Activated CD8-positive, alpha-beta memory T cell treated with anti-CD3 and anti-CD28 coated beads, Interleukin-2, amount 50 U/mL, for 24 hours (primary cell): ENCODE measurements around the gene GRK2.
A peak's percentile ranks its signal among the peaks of the same experiment; 100 is the strongest.

ENCODE experiments used
- DNase-seq: peaks from one replicate; pipeline ENCODE4 v3.0.0-alpha.2; 2020; ENCODE audit errors: extremely low read depth

Gene GRK2

DNA sequence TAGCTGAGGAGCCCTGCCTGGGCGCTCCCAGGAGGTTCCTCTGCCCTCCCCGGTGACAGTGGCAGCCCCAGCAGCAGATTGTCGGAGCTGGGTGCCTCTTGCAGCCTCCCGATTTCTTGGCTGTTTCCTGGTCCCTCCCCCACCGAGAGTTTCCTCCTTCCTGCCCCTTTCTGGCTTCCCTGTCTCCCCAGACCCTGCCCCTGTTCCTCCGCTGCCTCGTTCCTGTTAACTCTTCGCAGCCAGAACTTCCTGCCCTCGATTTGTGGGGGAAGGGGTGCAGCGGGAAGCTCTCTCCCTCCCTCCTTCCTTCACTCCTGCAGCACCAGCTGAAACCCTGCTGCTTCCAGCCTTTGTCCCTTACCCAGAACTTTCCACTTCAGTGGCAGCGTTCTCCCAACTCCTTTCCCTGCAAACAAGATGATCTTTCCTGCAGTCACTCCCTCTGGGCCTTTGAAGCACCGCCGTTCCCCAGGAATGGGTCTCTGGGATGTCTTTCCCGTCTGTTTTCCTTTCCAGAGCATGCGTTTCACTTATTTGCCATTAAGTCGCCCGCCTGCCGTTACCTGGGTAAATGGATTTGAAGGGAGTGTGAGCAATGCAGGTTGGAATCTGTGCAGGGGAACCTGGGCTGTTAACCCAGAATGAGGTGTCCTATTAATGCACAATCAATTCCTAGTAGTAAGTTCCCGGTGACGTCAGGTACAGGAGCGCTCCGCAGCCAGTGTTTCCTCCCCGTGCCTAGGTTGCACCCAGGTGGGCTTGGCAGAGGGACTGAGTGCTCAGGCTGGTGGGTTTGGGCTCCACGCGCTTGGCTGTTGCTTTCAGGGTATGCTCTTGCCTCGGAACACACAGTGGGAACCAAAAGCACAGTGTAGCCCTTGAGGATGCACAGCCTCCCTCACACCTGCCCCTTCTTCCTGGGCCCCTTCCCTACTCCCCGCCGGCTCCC, 4.3 kb downstream of the GRK2 start:
- no peak for DNase-seq

DNA sequence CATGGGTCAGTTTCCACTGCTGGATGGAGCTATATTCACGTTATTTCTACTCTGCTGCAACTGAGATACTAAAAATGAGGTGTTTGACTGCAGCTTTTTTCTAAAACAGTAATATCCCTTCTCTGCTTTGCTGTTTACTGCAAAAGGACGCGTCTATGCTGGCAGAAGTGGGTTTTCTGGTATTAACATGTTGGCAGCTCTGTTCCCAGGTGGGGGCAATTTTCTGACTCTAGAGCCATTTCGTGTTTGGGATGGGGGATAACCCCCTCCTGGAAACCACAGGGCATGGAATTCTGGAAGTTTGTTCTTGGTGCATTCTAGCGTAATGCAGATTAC, 4.9 kb downstream of the GRK2 start:
- no peak for DNase-seq

DNA sequence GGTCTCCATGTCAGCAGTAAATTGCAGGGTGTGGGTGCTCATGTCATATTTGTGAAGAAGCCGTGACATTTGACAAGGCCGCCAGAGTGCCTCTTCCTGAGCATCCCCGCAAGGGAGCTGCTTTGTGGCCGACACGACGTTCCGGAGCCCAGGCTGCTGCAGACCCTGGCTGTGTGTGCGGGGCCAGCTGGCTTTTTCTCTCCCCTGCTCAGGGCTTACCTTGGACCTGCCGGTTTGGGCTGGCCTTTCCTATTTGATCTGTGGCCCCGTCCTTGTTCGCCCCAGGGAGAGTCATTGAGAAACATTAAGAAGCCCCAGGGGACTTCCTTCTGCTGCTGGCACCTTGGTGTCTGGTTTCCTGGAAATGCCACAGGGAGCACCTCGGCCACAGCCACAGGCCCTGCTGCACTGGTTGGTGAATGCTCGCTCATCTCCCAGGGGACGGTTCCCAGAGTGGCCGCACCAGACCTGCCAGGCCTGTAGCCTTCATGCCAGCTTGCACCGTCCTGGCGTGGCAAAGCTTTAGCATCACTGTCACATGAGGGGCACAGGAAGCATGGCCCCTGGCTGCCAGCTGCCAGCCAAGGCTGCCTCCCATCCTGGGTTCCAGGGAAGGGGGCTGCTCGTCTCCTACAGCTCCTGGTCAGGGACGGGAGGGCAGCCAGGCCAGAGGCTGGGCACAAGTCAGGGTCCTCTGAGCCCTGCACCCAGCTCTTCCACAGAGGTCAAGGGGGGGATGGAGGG, 5.4 kb downstream of the GRK2 start:
- no peak for DNase-seq

DNA sequence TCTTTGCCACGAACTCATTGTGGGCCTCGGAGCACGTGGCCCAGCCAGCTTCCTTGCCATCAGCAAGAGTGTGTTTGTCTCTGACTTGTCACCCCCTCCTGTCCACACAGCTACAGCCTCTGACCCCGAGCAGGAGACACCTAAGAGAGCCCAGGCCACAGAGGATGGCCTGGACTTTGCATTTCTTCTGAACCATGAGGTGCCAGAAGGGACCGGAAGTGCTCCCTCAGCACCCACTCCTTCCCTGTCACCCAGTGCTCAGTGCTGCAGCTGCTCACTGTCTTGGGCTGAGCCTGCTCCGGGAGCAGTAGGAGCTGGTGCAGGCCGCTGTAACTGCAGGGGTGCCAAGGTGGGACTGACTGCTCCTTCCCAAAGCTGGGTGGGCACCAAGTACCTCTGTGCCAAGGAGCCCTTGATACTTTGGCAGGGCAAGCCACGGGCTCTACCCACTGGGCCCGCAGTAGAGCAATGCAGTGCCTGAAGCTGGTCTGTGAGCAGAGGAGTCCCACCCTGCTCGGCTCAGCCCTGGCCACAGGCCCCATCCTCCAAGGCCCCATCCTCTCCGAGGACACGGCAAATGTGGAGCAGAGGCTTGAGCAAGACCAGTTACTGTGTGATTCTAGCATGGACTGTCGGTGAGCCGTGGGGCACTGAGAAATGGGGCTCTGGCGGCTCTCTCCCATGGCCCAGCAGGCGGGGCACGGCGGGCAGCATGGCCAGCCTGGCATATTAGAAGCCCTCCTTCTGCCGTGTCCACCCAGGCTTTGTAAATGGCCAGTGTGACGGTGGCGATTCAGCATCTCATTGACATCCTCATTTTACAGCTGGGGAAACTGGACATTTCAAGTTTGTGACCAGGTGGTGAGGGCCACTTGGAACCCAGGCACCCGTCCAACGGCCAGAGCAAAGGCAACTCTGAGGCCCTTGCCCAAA, 6.3 kb downstream of the GRK2 start:
- no peak for DNase-seq

DNA sequence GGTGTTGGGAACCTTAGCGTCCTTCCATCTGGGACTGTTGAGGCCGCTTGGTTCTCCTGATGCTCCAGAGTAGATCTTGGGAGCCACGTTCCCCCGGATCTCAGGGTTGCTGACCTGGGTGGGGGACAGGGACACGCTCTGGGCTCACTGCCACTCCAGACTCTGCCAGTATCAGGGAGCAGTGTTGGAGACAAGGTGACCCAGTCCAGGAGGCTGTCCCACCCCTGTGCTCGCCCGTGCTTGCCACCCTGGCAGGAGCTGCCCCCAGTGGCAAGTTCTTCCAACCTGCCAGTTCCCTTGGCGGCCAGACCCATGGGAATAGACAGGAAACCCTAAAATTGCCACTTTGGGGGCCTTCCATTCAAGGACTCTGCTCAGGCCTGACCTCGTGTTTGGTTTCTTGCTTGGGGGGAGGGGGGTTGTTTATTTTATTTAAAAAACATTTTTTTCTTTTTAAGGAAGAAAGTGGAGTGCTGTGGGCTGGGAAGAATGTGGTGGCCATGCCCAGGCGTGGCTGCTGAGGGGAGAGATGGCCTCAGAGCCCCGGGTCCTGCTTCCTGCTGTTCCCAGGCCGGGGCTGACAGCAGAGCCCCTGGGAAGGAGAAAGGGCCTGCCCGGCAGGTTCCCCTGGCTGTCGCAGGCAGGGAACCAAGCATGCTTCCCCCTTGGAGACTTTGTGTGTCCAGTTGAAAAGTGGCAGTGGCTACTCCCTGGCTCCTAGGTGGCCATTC, 7.2 kb downstream of the GRK2 start:
- DNase-seq, result no peak

DNA sequence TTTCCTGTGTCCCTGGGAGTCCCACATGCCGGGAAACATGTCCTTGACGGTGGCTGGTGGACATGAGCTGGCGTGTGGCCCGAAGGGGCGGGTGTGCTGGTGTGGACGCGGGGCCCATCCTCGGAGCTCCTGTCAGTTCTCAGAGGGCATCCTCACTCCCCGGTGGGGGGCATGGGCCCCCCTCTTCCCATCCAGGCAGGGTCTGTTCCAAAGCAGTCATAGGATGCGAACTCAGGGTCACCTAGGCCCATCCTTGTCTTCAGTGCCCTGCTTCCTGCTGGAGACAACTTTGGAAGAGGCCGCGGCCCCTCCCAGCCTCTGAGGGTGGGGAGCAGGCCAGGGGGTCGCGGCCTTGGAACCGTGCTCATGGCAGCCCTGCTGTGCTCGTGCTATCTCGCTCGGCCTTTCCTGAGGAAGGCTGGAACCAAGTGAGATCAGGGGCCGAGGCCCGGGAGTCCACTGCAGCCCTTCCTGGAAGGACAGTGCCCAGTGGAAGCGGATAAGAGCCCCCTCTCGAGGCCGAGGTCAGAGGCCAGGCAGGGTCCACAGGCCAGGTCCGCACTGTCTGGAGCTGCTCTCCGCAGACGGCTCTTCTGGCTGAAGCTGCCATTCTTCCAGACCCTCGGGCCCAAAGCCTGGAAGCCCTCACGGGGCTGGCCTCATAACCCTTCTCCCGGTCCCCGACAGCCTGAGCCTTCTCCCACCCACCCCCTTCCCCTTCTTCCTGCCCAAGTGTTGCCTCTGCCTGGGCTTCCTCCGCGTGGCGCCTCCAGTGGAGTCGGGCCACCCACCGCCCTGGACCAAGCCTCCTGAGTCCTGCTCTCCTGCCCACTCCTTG, 8.7 kb downstream of the GRK2 start:
- no peak for DNase-seq

DNA sequence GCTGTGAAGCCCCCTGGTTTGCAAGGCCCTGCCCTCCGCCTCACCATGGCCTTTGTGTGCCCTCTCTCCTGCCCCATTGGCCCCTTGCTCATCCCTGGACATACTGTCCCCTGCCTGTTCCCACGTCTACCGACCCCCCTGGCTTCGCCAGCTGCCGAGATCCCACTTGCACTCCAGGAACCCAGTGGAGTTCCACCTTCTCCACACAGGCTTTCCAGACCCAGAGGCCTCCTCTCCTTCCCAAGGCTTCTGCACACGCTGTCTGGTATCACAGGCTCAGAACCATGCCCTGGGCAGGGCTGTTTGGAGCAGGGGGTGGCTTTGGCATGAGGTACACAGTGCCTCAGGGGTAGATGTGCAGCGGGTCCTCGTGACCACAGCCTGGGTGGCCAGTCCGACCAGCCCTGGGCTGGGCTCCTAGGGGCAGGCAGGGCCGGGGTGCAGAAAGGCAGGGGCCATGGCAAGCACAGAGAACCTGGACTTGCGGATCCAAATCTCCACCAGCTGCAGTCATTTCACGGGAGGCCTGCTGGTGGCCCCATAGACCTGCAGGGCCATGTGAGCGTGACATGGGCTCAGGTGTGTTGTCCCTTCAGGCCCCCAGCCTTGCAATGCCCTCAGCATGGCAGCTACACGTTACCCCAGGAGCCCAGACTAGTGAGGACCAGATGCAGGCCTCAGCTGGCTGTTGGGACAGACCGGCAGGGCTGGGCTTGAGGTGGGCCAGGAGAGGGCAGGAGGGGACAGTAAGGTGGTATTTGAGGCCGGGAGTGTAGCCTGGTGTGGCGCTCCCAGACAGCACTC, 9.5 kb downstream of the GRK2 start:
- no peak for DNase-seq

DNA sequence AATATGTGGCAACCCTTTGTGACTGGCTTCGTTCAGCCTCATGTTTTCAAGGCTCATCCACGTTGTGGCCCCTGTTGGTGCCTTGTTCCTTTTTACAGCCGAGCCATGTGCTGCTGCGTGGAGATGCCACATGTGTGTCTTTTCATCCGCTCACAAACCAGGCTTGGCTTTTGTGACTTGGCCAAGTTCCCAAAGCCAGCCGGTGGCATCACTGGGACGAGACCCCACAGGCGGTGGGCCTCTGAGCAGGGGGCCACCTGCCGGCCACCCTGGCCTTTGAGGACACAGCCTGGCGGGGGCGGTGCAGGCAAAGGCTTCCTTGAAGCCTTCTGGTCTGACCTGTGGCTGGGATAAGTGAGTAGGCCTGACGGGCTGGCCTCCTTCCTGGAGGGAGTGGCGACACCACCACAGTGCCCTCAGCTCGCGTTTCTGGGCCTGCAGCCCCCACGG, 10.5 kb downstream of the GRK2 start:
- DNase-seq, result no peak

DNA sequence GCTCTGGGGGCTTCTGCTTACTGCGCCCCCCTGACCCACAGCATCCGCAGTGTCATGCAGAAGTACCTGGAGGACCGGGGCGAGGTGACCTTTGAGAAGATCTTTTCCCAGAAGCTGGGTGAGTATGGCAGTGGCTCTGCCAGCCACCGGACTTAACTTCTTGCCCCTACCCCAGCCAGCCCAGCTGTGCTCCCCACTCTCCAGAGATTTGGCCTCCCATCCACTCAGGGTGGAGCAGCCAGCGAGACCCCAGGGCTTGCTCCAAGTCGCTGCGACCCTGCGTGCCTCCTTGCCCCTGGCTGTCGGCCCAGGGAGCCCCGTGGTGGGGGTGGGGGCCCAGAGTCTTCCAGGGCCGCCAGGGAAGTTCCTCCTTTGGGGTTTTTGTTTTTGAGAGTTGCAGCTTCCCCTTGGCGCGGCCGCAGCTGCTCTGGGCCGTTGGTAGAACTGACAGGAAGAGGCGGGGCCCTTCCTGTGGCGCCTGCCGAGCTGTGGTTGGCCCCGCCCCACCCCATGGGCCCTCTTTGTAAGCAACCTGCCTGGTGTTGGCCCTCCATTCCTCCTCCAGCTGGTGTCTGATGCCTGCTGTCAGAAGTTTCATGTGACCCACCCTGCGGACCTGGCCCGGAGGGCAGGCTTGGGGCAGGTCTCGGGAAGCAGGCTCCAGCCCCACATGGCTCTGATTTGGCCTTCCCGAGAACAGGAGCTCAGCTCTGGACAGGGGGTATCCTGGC, 11.1 kb downstream of the GRK2 start:
- peak; percentile 73 for DNase-seq

DNA sequence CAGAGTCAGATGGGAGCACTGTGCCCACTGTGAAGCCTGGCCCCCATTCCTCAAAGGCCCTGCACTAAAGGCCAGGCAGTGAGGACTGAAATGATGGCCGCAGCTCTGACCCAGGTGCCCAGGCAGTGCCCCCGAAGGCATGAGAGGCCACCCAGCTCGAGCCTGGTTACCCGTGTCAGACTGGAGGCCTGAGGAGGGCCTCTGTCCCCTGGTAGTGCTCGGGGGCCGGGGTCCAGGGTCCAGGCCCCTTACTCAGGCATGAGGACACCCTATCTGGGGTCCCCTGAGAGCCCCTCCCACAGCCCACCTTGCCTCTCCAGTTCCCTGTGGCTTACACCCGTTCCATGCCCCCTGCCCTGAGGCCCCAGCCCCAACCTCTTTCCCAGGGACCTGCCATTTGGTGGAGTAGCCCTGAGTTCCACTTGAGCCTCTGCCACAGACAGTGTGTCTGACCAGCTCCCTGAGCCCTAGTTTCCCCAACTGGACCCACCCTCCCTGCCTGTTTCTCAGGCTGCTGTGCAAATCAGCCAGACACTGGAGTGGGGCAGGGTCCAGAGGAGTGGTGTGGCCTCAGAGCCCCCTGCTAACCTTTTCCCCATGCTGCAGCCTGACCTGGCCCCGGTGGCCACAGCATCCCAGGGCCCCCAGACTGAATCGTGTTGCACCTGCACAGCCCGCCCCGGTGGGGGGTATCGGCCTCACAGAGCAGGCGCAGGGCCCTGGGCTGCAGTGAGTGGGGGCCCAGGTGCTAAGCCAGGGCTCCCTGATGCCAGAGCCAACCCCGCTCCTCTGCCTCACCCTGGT, 12.1 kb downstream of the GRK2 start:
- DNase-seq, result no peak

DNA sequence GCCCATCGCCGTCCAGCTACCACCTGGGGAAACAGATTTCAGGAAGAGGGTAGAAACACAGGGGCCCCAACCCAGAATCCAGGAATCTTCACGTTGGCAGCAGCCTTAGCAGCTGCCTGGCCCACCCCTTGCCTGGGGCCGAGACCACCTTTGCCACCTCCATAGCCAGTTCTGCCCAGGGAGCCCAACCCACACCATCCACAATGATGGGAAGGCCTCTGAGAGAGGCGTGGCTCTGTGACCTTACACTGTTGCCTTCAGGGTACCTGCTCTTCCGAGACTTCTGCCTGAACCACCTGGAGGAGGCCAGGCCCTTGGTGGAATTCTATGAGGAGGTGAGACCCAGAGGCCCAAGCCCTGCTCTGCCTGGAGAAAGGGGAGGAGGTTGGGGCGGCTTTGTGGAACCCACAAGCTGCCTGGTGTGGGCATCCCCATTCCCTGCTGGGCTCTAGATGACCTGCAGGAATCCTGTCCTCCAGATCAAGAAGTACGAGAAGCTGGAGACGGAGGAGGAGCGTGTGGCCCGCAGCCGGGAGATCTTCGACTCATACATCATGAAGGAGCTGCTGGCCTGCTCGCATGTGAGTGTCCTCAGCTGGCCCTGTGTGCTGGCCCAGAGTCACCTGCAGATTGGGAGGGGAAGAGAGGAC, 12.8 kb downstream of the GRK2 start:
- DNase-seq, result no peak

DNA sequence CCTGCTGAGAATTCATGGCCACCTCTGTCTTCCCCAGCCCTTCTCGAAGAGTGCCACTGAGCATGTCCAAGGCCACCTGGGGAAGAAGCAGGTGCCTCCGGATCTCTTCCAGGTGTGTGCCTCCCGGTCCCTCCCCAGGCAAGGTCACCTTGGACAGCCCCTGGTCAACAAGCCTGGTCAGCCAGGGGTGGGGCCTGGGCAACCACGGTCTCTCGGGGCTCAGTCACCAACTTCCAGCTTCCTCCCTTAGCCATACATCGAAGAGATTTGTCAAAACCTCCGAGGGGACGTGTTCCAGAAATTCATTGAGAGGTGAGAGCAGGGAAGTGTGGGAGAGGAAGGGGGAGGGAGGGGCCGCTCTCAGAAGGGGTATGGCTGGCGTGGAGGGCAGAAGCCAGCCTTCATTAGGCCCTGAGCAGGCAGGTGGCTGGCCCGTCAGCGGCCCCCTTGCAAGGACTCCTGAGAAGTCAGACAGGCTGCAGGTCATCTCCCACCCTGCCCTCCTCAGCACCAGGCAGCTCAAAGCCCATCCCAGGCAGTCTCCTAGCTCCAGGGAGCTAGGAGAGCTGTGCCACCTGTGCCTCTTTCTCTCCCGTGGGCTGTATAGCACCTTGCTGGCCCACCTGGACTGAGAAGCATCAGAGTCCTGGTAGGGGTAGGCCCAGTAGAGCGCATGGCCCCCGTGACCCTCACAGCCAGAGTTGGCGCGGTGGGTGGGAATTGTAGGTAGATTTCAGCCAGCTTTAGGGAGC, 13.5 kb downstream of the GRK2 start:
- no peak for DNase-seq

DNA sequence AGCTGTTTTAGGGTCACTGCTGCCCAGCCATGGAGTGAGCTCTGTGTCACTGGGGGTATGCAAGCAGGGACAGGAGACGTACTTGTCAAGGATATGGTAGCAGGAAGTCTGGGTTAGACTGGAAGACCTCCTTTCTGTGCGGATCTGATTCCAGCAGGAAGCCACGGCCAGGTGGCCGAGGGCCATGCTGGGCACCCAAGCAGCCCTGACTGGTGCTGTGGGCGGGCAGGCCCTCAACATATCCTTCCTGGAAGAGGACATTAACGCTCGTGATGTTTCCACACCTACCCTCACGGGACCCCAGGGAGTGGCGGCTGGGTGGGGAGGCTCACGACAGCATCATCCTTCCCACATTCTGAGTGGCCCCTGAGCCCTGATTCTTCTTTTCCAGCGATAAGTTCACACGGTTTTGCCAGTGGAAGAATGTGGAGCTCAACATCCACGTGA, 14.1 kb downstream of the GRK2 start:
- no peak for DNase-seq

DNA sequence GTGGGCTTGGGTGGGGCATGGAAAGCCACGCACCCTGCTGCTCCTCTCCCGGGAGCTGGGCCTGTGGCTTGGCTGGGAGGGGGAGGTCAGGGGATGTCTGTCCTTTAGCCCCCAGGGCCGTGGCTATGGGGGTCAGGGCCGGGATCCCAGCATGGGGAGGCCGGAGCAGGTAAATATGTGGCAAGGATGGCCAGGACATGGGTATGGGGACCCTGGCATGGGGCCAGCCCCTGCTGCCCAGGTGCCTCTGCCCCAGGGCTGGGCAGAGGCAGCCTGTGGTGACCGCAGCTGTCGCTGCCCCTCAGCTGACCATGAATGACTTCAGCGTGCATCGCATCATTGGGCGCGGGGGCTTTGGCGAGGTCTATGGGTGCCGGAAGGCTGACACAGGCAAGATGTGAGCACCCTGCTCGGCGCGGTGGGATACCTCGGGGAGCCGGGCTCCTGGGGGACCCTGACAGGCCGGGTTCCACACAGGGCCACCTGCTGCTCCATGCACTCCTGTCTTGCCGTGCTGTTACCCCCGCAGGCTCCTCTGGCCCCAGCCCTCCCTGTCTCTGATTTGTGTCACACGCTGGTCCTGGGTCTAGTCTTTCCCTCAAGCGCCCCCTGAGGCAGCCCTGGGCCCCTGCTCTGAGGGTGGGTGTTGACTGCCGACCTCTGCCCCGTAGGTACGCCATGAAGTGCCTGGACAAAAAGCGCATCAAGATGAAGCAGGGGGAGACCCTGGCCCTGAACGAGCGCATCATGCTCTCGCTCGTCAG, 14.7 kb downstream of the GRK2 start:
- DNase-seq, result no peak

DNA sequence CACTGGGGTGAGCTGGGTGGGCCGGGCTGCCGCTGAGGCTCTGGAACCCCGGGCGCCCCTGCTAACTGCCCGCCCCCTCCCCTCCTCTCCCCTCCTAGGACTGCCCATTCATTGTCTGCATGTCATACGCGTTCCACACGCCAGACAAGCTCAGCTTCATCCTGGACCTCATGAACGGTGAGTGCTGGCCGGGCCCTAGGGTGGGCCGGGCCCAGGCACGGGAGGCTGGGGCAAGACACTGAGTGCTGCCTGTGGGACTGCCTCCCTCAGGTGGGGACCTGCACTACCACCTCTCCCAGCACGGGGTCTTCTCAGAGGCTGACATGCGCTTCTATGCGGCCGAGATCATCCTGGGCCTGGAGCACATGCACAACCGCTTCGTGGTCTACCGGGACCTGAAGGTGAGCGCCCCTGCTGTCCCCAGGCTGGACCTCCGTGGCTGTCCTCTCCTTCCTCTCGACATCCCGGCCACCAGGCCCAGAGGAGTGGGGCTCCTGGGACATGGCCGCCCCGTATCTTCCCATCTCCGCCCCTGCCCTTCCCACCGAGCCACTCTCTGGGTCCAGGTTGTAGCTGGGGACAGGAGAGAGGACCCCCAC, 15.4 kb downstream of the GRK2 start:
- no peak for DNase-seq
